ENCODE data around the gene SLC5A5.

SLC5A5 gene

GRCh38 chr19:17872251-17873001 lies 681 bp downstream of the SLC5A5 start:
- Histone ChIP-seq H3K9me3 (ENCODE audit: control insufficient read depth, insufficient read depth, low read length) (no peaks in the 10 kb centered on the region), H3K27me3 (ENCODE audit: control insufficient read depth, low read length) (peaks cover 20% of the 10 kb centered on the region), H3F3A (ENCODE audit: control insufficient read depth, insufficient read depth) (no peaks in the 10 kb centered on the region), H3K4me2 (ENCODE audit: low read length) (peak overlapping the region; percentile 66), H3K79me2 (ENCODE audit: control insufficient read depth, low read length) (no peaks in the 10 kb centered on the region), H4K20me1 (ENCODE audit: control insufficient read depth, insufficient read depth, low read depth, low read length) (no peaks in the 10 kb centered on the region), H3K36me3 (ENCODE audit: control insufficient read depth, low read length) (no peaks in the 10 kb centered on the region), H3K4me3 (ENCODE audit: low read length) (peak overlapping the region; percentile 57), H3K27ac (ENCODE audit: low read depth, low read length) (no peak overlapping the region), H3K4me1 (ENCODE audit: control insufficient read depth, low read length) (peaks cover 20% of the 10 kb centered on the region), H3K9me2 (replicated peaks; ENCODE audit: control insufficient read depth, low read length) (no peaks in the 10 kb centered on the region)
- TF ChIP-seq EZH2phosphoT487 (IDR thresholded peaks at IDR 0.05; ENCODE audit: borderline replicate concordance, low read length) (no peak), CTCF (IDR thresholded peaks at IDR 0.05; ENCODE audit: low read depth, low read length, poor library complexity, severe bottlenecking) (no peak)

GRCh38 chr19:17873786-17874757 lies 2.3 kb downstream of the SLC5A5 start:
- Histone ChIP-seq H3K4me1 (ENCODE audit: control insufficient read depth, low read length) (peaks cover 20% of the 10 kb centered on the region), H4K20me1 (ENCODE audit: control insufficient read depth, insufficient read depth, low read depth, low read length) (no peaks in the 10 kb centered on the region), H3K36me3 (ENCODE audit: control insufficient read depth, low read length) (no peaks in the 10 kb centered on the region), H3K4me3 (ENCODE audit: low read length) (peak overlapping the region; percentile 73), H3K9me3 (ENCODE audit: control insufficient read depth, insufficient read depth, low read length) (no peaks in the 10 kb centered on the region), H3K9me2 (replicated peaks; ENCODE audit: control insufficient read depth, low read length) (no peaks in the 10 kb centered on the region), H3K27ac (ENCODE audit: low read depth, low read length) (no peak overlapping the region), H3K4me2 (ENCODE audit: low read length) (peak overlapping the region; percentile 94), H3K27me3 (ENCODE audit: control insufficient read depth, low read length) (peaks cover 16% of the 10 kb centered on the region), H3F3A (ENCODE audit: control insufficient read depth, insufficient read depth) (no peaks in the 10 kb centered on the region), H3K79me2 (ENCODE audit: control insufficient read depth, low read length) (no peaks in the 10 kb centered on the region)
- TF ChIP-seq CTCF (IDR thresholded peaks at IDR 0.05; ENCODE audit: low read depth, low read length, poor library complexity, severe bottlenecking): no peak
- TF ChIP-seq EZH2phosphoT487 (IDR thresholded peaks at IDR 0.05; ENCODE audit: borderline replicate concordance, low read length): no peak

GRCh38 chr19:17874758-17875135 lies 3.0 kb downstream of the SLC5A5 start:
- peaks cover 16% of the 10 kb centered on the region for H3K27me3 ChIP-seq (ENCODE audit: control insufficient read depth, low read length)
- H3K79me2 ChIP-seq (ENCODE audit: control insufficient read depth, low read length): no peaks in the 10 kb centered on the region
- no peaks in the 10 kb centered on the region for H3F3A ChIP-seq (ENCODE audit: control insufficient read depth, insufficient read depth)
- H3K4me2 ChIP-seq (ENCODE audit: low read length): no peak overlapping the region
- no peaks in the 10 kb centered on the region for H4K20me1 ChIP-seq (ENCODE audit: control insufficient read depth, insufficient read depth, low read depth, low read length)
- no peaks in the 10 kb centered on the region for H3K36me3 ChIP-seq (ENCODE audit: control insufficient read depth, low read length)
- H3K27ac ChIP-seq (ENCODE audit: low read depth, low read length): no peak overlapping the region
- no peak overlapping the region for H3K4me3 ChIP-seq (ENCODE audit: low read length)
- peaks cover 20% of the 10 kb centered on the region for H3K4me1 ChIP-seq (ENCODE audit: control insufficient read depth, low read length)
- H3K9me3 ChIP-seq (ENCODE audit: control insufficient read depth, insufficient read depth, low read length): no peaks in the 10 kb centered on the region
- TF ChIP-seq CTCF (IDR thresholded peaks at IDR 0.05; ENCODE audit: low read depth, low read length, poor library complexity, severe bottlenecking) (no peak), EZH2phosphoT487 (IDR thresholded peaks at IDR 0.05; ENCODE audit: borderline replicate concordance, low read length) (no peak)
- no peaks in the 10 kb centered on the region for H3K9me2 ChIP-seq (replicated peaks; ENCODE audit: control insufficient read depth, low read length)

All from DOHH2 (cell line).